HCT116 (cell line): ENCODE results near the gene CREG2. TPM values are rescaled to one million over a fixed set of nuclear protein-coding genes. Genes with fewer than 3 reads are reported as not detected.
A peak's percentile ranks its signal among the peaks of the same experiment; 100 is the strongest.
"Not testable (repeated sequence)": the region's sequence is repeated elsewhere in the genome, so short reads cannot be mapped to it uniquely, and the experiment has no call there.

ENCODE experiments used
- ATAC-seq: fragments of 200-7000 bp; cut with Tn5 transposase; 2 replicates; pipeline ENCODE4 v1.9.1; 2020; ENCODE audit warnings: mild to moderate bottlenecking, moderate library complexity
- BruUV-seq: library from RNA; stranded (reverse); fragments of 400-500 nt; replicated peaks from 2 replicates; lab custom pipeline; 2021; lab: Mats Ljungman, UMichigan
- CTCF ChIA-PET: fragments of 300-600 bp; sonication (Branson Sonifier 250); formaldehyde crosslinking; loops from one replicate; lab custom pipeline; 2021; ENCODE audit warnings: antibody characterized with exemption; lab: Charles Lee
- POLR2A ChIA-PET: fragments of 300-600, 350-600 bp; sonication (Branson Sonifier 250); formaldehyde crosslinking; loops from one replicate; lab custom pipeline; 2021; ENCODE audit warnings: antibody characterized with exemption; lab: Charles Lee
- RAD21 ChIA-PET, 2 experiments: fragments of 300-600 bp; sonication (Branson Sonifier 250); formaldehyde crosslinking; loops; one replicate each; lab custom pipeline; 2023; ENCODE audit warnings: low total read pairs in 2 of 2; ENCODE audit not compliant: uncharacterized antibody in 2 of 2, unreplicated experiment in 2 of 2, low non-redundant PET in 1 of 2; lab: Charles Lee
- DNase-seq: peaks from one replicate; pipeline ENCODE4 v3.0.0-alpha.2; 2010; ENCODE audit warnings: low read depth, low spot score
- H2AFZ ChIP-seq: fragments of 200-600 bp; shearing (Covaris generic), sonication (generic); 2 replicates; pipeline ENCODE4 v1.6.1; 2017; ENCODE audit warnings: low read depth, mixed run types, mixed read lengths, antibody characterized with exemption, low read length; ENCODE audit not compliant: poor library complexity, severe bottlenecking
- H3K27ac ChIP-seq: 2 replicates; pipeline ENCODE4 v1.5.1; 2012; ENCODE audit warnings: low read depth, low read length
- H3K27me3 ChIP-seq: fragments of 200-600 bp; sonication (generic); 2 replicates; pipeline ENCODE4 v1.6.1; 2016; ENCODE audit warnings: mixed run types, low read length, mixed read lengths; ENCODE audit not compliant: insufficient read depth
- H3K36me3 ChIP-seq, 2 experiments: fragments of 200-500 bp in 1 of 2; fragments of 200-600 bp in 1 of 2; sonication (Bioruptor generic) in 1 of 2; sonication (generic) in 1 of 2; 2 replicates each; pipeline versions ENCODE4 v1.5.1 to v1.6.1; 2014 to 2016; ENCODE audit warnings: low read length in 2 of 2, inconsistent platforms in 1 of 2, mixed read lengths in 1 of 2, mixed run types in 1 of 2; ENCODE audit not compliant: insufficient read depth in 2 of 2, control insufficient read depth in 1 of 2
- H3K4me1 ChIP-seq, 2 experiments: fragments of 200-600 bp in 1 of 2; sonication (generic) in 1 of 2; 2 replicates each; pipeline versions ENCODE4 v1.5.1 to v1.6.1; 2012 to 2017; ENCODE audit warnings: low read length in 2 of 2, inconsistent platforms in 1 of 2, mild to moderate bottlenecking in 1 of 2, mixed read lengths in 1 of 2, mixed run types in 1 of 2, moderate library complexity in 1 of 2; ENCODE audit not compliant: insufficient read depth in 2 of 2, control insufficient read depth in 1 of 2
- H3K4me2 ChIP-seq: fragments of 200-600 bp; sonication (generic); 2 replicates; pipeline ENCODE4 v1.6.1; 2017; ENCODE audit warnings: mixed run types, low read length, mixed read lengths
- H3K4me3 ChIP-seq, 2 experiments: fragments of 200-600 bp in 1 of 2; sonication (generic) in 1 of 2; replicated peaks in 1 of 2; 2 replicates each; pipeline ENCODE4 v1.5.1; 2011 to 2016; ENCODE audit warnings: low read length in 2 of 2, control low read depth in 1 of 2, low read depth in 1 of 2, mild to moderate bottlenecking in 1 of 2, mixed read lengths in 1 of 2, mixed run types in 1 of 2
- H3K79me2 ChIP-seq: fragments of 200-600 bp; sonication (generic); 2 replicates; pipeline ENCODE4 v1.6.1; 2017; ENCODE audit warnings: mild to moderate bottlenecking, mixed run types, low read length, moderate library complexity, mixed read lengths; ENCODE audit not compliant: insufficient read depth
- H3K9ac ChIP-seq: fragments of 200-600 bp; sonication (generic); 2 replicates; pipeline ENCODE4 v1.6.1; 2016; ENCODE audit warnings: low read length, mixed read lengths
- H3K9me2 ChIP-seq: fragments of 200-600 bp; sonication (generic), shearing (Covaris generic); 2 replicates; pipeline ENCODE4 v1.6.1; 2017; ENCODE audit warnings: mixed run types, mild to moderate bottlenecking, moderate library complexity; ENCODE audit not compliant: insufficient read depth
- H3K9me3 ChIP-seq, 2 experiments: fragments of 200-500 bp in 1 of 2; fragments of 200-600 bp in 1 of 2; sonication (Bioruptor generic) in 1 of 2; sonication (generic) in 1 of 2; 2 replicates each; pipeline ENCODE4 v1.6.1; 2014 to 2017; ENCODE audit warnings: low read length in 2 of 2, mixed read lengths in 2 of 2, inconsistent platforms in 1 of 2, low read depth in 1 of 2, mild to moderate bottlenecking in 1 of 2, mixed run types in 1 of 2, moderate library complexity in 1 of 2; ENCODE audit not compliant: control insufficient read depth in 1 of 2, insufficient read depth in 1 of 2
- H4K20me1 ChIP-seq: fragments of 200-600 bp; sonication (generic), shearing (Covaris generic); 2 replicates; pipeline ENCODE4 v1.6.1; 2017; ENCODE audit warnings: mixed run types, mild to moderate bottlenecking, moderate library complexity; ENCODE audit not compliant: insufficient read depth
- ATF3 ChIP-seq: IDR thresholded peaks from 2 replicates; pipeline ENCODE4 v1.6.1; 2012
- CBX3 ChIP-seq: IDR thresholded peaks from 2 replicates; pipeline ENCODE4 v1.6.1; 2012; ENCODE audit warnings: low read depth
- ELF1 ChIP-seq: IDR thresholded peaks from 2 replicates; pipeline ENCODE4 v1.6.1; 2012; ENCODE audit warnings: low read depth, borderline replicate concordance
- FOSL1 ChIP-seq: IDR thresholded peaks from 2 replicates; pipeline ENCODE4 v1.6.1; 2012; ENCODE audit warnings: low read depth
- TCF7L2 ChIP-seq: IDR thresholded peaks from 2 replicates; pipeline ENCODE4 v1.7.0; 2011; ENCODE audit warnings: borderline replicate concordance, inconsistent platforms; ENCODE audit not compliant: insufficient read depth, insufficient read length; ENCODE audit errors: extremely low read depth
- ZFX ChIP-seq: fragments of 450-650 bp; IDR thresholded peaks from 2 replicates; pipeline ENCODE4 v1.6.1; 2017
- ZNF274 ChIP-seq: fragments of 200-500 bp; sonication (Bioruptor generic); IDR thresholded peaks from 2 replicates; pipeline ENCODE4 v1.6.1; 2014; ENCODE audit warnings: mild to moderate bottlenecking, low read depth, low read length, inconsistent platforms
- intact Hi-C: fragments of 100-400 bp; cut with micrococcal nuclease; formaldehyde crosslinking; loops from 2 replicates; pipeline ENCODE4 v1.10.0; 2022
- total RNA-seq: library from RNA; stranded (reverse); gene quantifications from one replicate; pipeline ENCODE4 v1.2.1, GENCODE V29; 2021; ENCODE audit not compliant: unreplicated experiment
- TF ChIP-seq, protein P1 (sequence below), 3 experiments: fragments of 200-600 bp in 1 of 3; sonication (generic) in 1 of 3; IDR thresholded peaks in 2 of 3; conservative IDR thresholded peaks in 1 of 3; 2 replicates each; pipeline ENCODE4 v1.5.1; 2012 to 2017; ENCODE audit warnings: low read depth in 2 of 3, low read length in 2 of 3, antibody characterized with exemption in 1 of 3, borderline replicate concordance in 1 of 3, control low read depth in 1 of 3, mild to moderate bottlenecking in 1 of 3, mixed read lengths in 1 of 3, mixed run types in 1 of 3, moderate library complexity in 1 of 3; ENCODE audit not compliant: insufficient read depth in 1 of 3
- TF ChIP-seq, protein P2 (sequence below): IDR thresholded peaks from 2 replicates; pipeline ENCODE4 v1.6.1; 2011; ENCODE audit warnings: mild to moderate bottlenecking, low read length, moderate library complexity; ENCODE audit not compliant: insufficient replicate concordance; ENCODE audit errors: extremely low read depth

The CREG2 gene
- total RNA-seq, 1 experiment from 2014 or later = 0.12 TPM

DNA sequence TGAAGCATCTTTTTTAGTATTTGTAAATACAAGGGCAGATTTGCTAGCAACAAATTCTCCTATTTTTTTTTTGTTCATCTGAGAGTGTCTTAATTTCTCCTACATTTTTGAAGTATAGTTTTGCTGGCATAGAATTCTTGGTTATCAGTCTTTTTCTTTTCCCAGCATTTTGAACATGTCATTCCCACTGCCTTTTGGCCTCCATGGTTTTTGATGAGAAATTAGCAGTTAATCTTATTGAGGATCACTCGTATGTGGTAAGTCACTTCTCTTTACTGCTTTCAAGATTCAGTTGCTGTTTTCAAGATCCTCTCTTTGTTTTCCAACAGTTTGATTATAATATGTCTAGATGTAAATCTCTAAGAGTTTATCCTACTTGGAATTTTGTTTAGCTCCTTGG, 61.9 kb downstream of the CREG2 start:
- ChIA-PET RAD21 (no interaction called here), CTCF (no interaction called here), POLR2A (no interaction called here)
- no TSS peak for BruUV-seq
- Histone ChIP-seq H3K4me2 (no peak overlapping the region), H3K4me3 (no peak overlapping the region), H2AFZ (no peak overlapping the region), H3K27ac (no peak overlapping the region), H3K79me2 (no peaks in the 10 kb centered on the region), H3K36me3 (no peaks in the 10 kb centered on the region), H3K9me2 (no peaks in the 10 kb centered on the region), H3K9me3 (peaks cover 0 to 7% of the 10 kb centered on the region in 2 experiments; a peak in 2 of 4 replicates), H3K4me1 (peaks cover 11 to 18% of the 10 kb centered on the region in 2 experiments; a peak in 3 of 4 replicates), H4K20me1 (no peaks in the 10 kb centered on the region), H3K27me3 (no peaks in the 10 kb centered on the region), H3K9ac (no peak overlapping the region)
- intact Hi-C loops = no loop called here
- ATAC-seq = no peak
- 0 out of 2 replicates have a peak, but pooled peaks have one; percentile 68 for TF ChIP-seq CBX3
- no peak for TF ChIP-seq ELF1
- no peak for DNase-seq

DNA sequence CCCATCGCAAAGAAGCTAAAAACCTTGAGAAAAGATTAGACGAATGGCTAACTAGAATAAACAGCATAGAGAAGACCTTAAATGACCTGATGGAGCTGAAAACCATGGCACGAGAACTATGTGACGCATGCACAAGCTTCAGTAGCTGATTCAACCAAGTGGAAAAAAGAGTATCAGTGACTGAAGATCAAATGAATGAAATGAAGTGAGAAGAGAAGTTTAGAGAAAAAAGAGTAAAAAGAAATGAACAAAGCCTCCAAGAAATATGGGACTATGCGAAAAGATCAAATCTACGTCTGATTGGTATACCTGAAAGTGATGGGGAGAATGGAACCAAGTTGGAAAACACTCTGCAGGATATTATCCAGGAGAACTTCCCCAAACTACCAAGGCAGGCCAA, 70.7 kb downstream of the CREG2 start:
- BruUV-seq, H3K9me2 ChIP-seq, CTCF ChIA-PET, ATAC-seq, H2AFZ ChIP-seq, H3K27ac ChIP-seq, POLR2A ChIA-PET, H3K4me2 ChIP-seq, DNase-seq, H4K20me1 ChIP-seq, H3K79me2 ChIP-seq, H3K36me3 ChIP-seq, intact Hi-C loops, H3K9me3 ChIP-seq, H3K27me3 ChIP-seq, RAD21 ChIA-PET, H3K9ac ChIP-seq, H3K4me1 ChIP-seq, H3K4me3 ChIP-seq: not testable (repeated sequence)

DNA sequence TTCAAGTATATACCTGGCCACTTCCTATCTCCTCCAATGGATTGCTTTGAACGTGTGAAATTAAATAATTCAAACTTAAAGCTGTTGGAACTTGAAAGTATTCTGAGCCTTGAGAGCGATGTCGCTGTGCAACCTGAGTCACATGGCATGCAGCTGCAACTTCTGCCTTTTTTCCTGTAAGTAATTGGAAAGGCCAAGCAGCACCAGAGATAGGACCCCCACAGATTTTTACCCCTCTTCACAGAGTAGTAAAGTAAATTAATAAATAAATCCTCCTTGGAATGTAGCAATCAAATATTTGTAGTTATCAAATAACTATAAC, 75.6 kb downstream of the CREG2 start:
- H4K20me1 ChIP-seq = peaks cover 2% of the 10 kb centered on the region; the same call in 1 of the 2 replicates
- no peak overlapping the region for H3K4me3 ChIP-seq
- no peaks in the 10 kb centered on the region for H3K36me3 ChIP-seq
- ChIA-PET CTCF (interaction anchor here (0.9 kb wide), 1 partner anchor 31 kb away, joined by 3 read pairs; no protein-coding TSS in a partner anchor), RAD21 (no interaction called here), POLR2A (no interaction called here)
- DNase-seq = no peak
- no peak overlapping the region for H3K27ac ChIP-seq
- peak overlapping the region; percentile 31 for H2AFZ ChIP-seq
- no peak overlapping the region for H3K9ac ChIP-seq
- H3K27me3 ChIP-seq = no peaks in the 10 kb centered on the region
- BruUV-seq = no TSS peak
- no peak overlapping the region for H3K4me2 ChIP-seq
- H3K9me3 ChIP-seq = no peaks in the 10 kb centered on the region
- ATAC-seq = no peak
- intact Hi-C loops = no loop called here
- H3K79me2 ChIP-seq = peaks cover 18% of the 10 kb centered on the region
- H3K9me2 ChIP-seq = no peaks in the 10 kb centered on the region
- H3K4me1 ChIP-seq = peaks cover 10 to 31% of the 10 kb centered on the region in 2 experiments; a peak in 3 of 4 replicates
- TF ChIP-seq, protein P1, sequence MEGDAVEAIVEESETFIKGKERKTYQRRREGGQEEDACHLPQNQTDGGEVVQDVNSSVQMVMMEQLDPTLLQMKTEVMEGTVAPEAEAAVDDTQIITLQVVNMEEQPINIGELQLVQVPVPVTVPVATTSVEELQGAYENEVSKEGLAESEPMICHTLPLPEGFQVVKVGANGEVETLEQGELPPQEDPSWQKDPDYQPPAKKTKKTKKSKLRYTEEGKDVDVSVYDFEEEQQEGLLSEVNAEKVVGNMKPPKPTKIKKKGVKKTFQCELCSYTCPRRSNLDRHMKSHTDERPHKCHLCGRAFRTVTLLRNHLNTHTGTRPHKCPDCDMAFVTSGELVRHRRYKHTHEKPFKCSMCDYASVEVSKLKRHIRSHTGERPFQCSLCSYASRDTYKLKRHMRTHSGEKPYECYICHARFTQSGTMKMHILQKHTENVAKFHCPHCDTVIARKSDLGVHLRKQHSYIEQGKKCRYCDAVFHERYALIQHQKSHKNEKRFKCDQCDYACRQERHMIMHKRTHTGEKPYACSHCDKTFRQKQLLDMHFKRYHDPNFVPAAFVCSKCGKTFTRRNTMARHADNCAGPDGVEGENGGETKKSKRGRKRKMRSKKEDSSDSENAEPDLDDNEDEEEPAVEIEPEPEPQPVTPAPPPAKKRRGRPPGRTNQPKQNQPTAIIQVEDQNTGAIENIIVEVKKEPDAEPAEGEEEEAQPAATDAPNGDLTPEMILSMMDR (IDR thresholded peaks at IDR 0.05 in 2 of 3, conservative IDR thresholded peaks at IDR 0.05 in 1 of 3; ENCODE audit: borderline replicate concordance in 1 of 3, insufficient read depth in 1 of 3, low read depth in 2 of 3, low read length in 2 of 3) = no peak
- TF ChIP-seq FOSL1 (no peak), TCF7L2 (no peak), ATF3 (no peak), ZNF274 (no peak), CBX3 (no peak), ZFX (no peak)
- TF ChIP-seq, protein P2, sequence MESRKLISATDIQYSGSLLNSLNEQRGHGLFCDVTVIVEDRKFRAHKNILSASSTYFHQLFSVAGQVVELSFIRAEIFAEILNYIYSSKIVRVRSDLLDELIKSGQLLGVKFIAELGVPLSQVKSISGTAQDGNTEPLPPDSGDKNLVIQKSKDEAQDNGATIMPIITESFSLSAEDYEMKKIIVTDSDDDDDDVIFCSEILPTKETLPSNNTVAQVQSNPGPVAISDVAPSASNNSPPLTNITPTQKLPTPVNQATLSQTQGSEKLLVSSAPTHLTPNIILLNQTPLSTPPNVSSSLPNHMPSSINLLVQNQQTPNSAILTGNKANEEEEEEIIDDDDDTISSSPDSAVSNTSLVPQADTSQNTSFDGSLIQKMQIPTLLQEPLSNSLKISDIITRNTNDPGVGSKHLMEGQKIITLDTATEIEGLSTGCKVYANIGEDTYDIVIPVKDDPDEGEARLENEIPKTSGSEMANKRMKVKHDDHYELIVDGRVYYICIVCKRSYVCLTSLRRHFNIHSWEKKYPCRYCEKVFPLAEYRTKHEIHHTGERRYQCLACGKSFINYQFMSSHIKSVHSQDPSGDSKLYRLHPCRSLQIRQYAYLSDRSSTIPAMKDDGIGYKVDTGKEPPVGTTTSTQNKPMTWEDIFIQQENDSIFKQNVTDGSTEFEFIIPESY = no peak
